HepG2 (cell line): ENCODE data around the gene BCO1. TPM values are rescaled to one million over a fixed set of nuclear protein-coding genes. Genes with fewer than 3 reads are reported as not detected.

Source experiments
- ATAC-seq: fragments of 200-7000 bp; cut with Tn5 transposase; 3 replicates; pipeline ENCODE4 v1.9.1; 2020; ENCODE audit warnings: mild to moderate bottlenecking, moderate library complexity
- BruUV-seq: library from RNA; stranded (reverse); fragments of 400-500 nt; replicated peaks from 2 replicates; lab custom pipeline; 2021; lab: Mats Ljungman, UMichigan
- CTCF ChIA-PET: fragments of 300-600 bp; formaldehyde crosslinking; extraction: SDS; loops from one replicate; lab custom pipeline; 2021; ENCODE audit warnings: low total read pairs, inconsistent platforms, low intra/inter-chr PET ratio; lab: Yijun Ruan, JAX
- POLR2A ChIA-PET: fragments of 350-600 bp; sonication (Branson Sonifier 250); formaldehyde crosslinking; loops from one replicate; lab custom pipeline; 2020; ENCODE audit warnings: antibody characterized with exemption, inconsistent platforms; lab: Yijun Ruan, JAX
- DNase-seq: peaks from one replicate; pipeline ENCODE4 v3.0.0-alpha.2; 2015; ENCODE audit warnings: low spot score
- FAIRE-seq: peaks from 3 replicates; lab custom pipeline; 2011; peaks lifted over from hg19 to GRCh38; lab: Jason Lieb, UNC
- H2AFZ ChIP-seq: one replicate; pipeline ENCODE4 v1.6.1; 2011; ENCODE audit warnings: low read length, inconsistent platforms
- H3K27ac ChIP-seq: fragments of 300-600 bp; 3 replicates; pipeline ENCODE4 v1.8.0; 2011; ENCODE audit warnings: mixed run types, mild to moderate bottlenecking, mixed read lengths, low read length, inconsistent platforms; ENCODE audit not compliant: insufficient read depth; ENCODE audit errors: extremely low read length
- H3K27me3 ChIP-seq, 2 experiments: fragments of 200-600 bp in 1 of 2; 2 replicates in 1 of 2; 3 replicates in 1 of 2; pipeline versions ENCODE4 v1.6.0 to v1.8.0; 2011; ENCODE audit warnings: low read length in 2 of 2, mild to moderate bottlenecking in 2 of 2, moderate library complexity in 2 of 2, inconsistent platforms in 1 of 2; ENCODE audit not compliant: insufficient read depth in 2 of 2, control insufficient read depth in 1 of 2
- H3K36me3 ChIP-seq, 2 experiments: fragments of 200-600 bp in 1 of 2; replicated peaks in 1 of 2; 2 replicates in 1 of 2; 3 replicates in 1 of 2; pipeline versions ENCODE4 v1.5.1 to v1.8.0; 2011; ENCODE audit warnings: low read length in 2 of 2, inconsistent platforms in 1 of 2; ENCODE audit not compliant: insufficient read depth in 2 of 2, control insufficient read depth in 1 of 2
- H3K4me1 ChIP-seq: 2 replicates; pipeline ENCODE4 v1.5.1; 2012; ENCODE audit warnings: low read length, inconsistent platforms; ENCODE audit not compliant: insufficient read depth
- H3K4me2 ChIP-seq: 2 replicates; pipeline ENCODE4 v1.6.0; 2011; ENCODE audit warnings: low read depth, low read length, inconsistent platforms
- H3K4me3 ChIP-seq, 3 experiments: fragments of 200-600 bp in 1 of 3; sonication (generic), shearing (Covaris generic) in 1 of 3; replicated peaks in 1 of 3; 2 replicates each; pipeline ENCODE4 v1.5.1; 2011 to 2016; ENCODE audit warnings: low read length in 3 of 3, inconsistent platforms in 2 of 3, low read depth in 2 of 3, mild to moderate bottlenecking in 2 of 3, control low read depth in 1 of 3, mixed read lengths in 1 of 3; ENCODE audit not compliant: insufficient read depth in 1 of 3
- H3K79me2 ChIP-seq: one replicate; pipeline ENCODE4 v1.6.1; 2011; ENCODE audit warnings: low read length, inconsistent platforms; ENCODE audit not compliant: insufficient read depth
- H3K9ac ChIP-seq: 2 replicates; pipeline ENCODE4 v1.6.0; 2011; ENCODE audit warnings: mild to moderate bottlenecking, low read depth, low read length, inconsistent platforms; ENCODE audit not compliant: insufficient read depth
- H3K9me3 ChIP-seq: 2 replicates; pipeline ENCODE4 v1.5.1; 2012; ENCODE audit warnings: mild to moderate bottlenecking, low read length
- H4K20me1 ChIP-seq: 2 replicates; pipeline ENCODE4 v1.6.0; 2011; ENCODE audit warnings: inconsistent platforms, mild to moderate bottlenecking, low read length, moderate library complexity; ENCODE audit not compliant: insufficient read depth
- GFI1 ChIP-seq: sonication (generic); formaldehyde crosslinking; IDR thresholded peaks from 2 replicates; pipeline ENCODE4 v1.5.0; 2020; ENCODE audit warnings: missing genetic modification reagents, mild to moderate bottlenecking, borderline replicate concordance
- GZF1 ChIP-seq: sonication (generic); formaldehyde crosslinking; IDR thresholded peaks from 2 replicates; pipeline ENCODE4 v1.5.1; 2020; ENCODE audit warnings: mild to moderate bottlenecking, missing genetic modification reagents
- HCFC1 ChIP-seq: fragments of 150-350 bp; IDR thresholded peaks from 2 replicates; pipeline ENCODE4 v1.6.1; 2014; ENCODE audit warnings: low read depth, low read length
- ISX ChIP-seq: sonication (generic); formaldehyde crosslinking; conservative IDR thresholded peaks from 2 replicates; pipeline ENCODE4 v1.5.0; 2020; ENCODE audit warnings: missing genetic modification reagents
- KAT7 ChIP-seq: IDR thresholded peaks from 2 replicates; pipeline ENCODE4 v1.6.1; 2018; ENCODE audit warnings: borderline replicate concordance, missing compliant biosample characterization
- MXD4 ChIP-seq: IDR thresholded peaks from 2 replicates; pipeline ENCODE4 v1.6.1; 2016; ENCODE audit warnings: mild to moderate bottlenecking, missing biosample characterization, missing genetic modification reagents
- MYNN ChIP-seq: sonication (generic); formaldehyde crosslinking; IDR thresholded peaks from 2 replicates; pipeline ENCODE4 v1.4.0; 2020; ENCODE audit warnings: mild to moderate bottlenecking, low read depth, missing genetic modification reagents
- PRDM15 ChIP-seq: sonication (generic); formaldehyde crosslinking; IDR thresholded peaks from 2 replicates; pipeline ENCODE4 v1.4.0; 2020; ENCODE audit warnings: missing genetic modification reagents
- SAP130 ChIP-seq: IDR thresholded peaks from 2 replicates; pipeline ENCODE4 v1.6.1; 2016; ENCODE audit warnings: low read depth
- ZNF224 ChIP-seq: sonication (generic); formaldehyde crosslinking; IDR thresholded peaks from 2 replicates; pipeline ENCODE4 v1.5.0; 2020; ENCODE audit warnings: mild to moderate bottlenecking, missing genetic modification reagents
- ZNF33A ChIP-seq: sonication (generic); formaldehyde crosslinking; IDR thresholded peaks from 2 replicates; pipeline ENCODE4 v1.5.1; 2020; ENCODE audit warnings: missing genetic modification reagents, mild to moderate bottlenecking, moderate library complexity, borderline replicate concordance
- ZNF816 ChIP-seq: sonication (generic); formaldehyde crosslinking; IDR thresholded peaks from 2 replicates; pipeline ENCODE4 v1.8.0; 2022; ENCODE audit warnings: missing genetic modification reagents, mild to moderate bottlenecking, borderline replicate concordance
- WGBS: methylation state at CpG from one replicate; pipeline ENCODE4 v1.1.6; 2017; ENCODE audit warnings: low lambda C conversion rate; 5-methylcytosine and 5-hydroxymethylcytosine counted together
- in situ Hi-C: cut with HindIII; loops from 2 replicates; pipeline ENCODE4 v1.10.0; 2017; ENCODE audit warnings: low pct_unique_long_range_greater_than_20kb; ENCODE audit not compliant: extremely low pct_ligation_motif_present
- intact Hi-C: fragments of 100-400 bp; cut with micrococcal nuclease; formaldehyde crosslinking; loops from one replicate; pipeline ENCODE4 v1.10.0; 2022; ENCODE audit not compliant: unreplicated experiment
- polyA plus RNA-seq, 8 experiments: library from polyadenylated mRNA; depleted of rRNA in 3 of 8; stranded (reverse) in 7 of 8; unstranded in 1 of 8; fragments of >200 nt; fragmentation: Illumina TruSeq in 4 of 8; extraction: Trizol in 4 of 8; gene quantifications; 2 replicates each; pipeline versions ENCODE4 v1.2.1 to v1.2.3, GENCODE V29; 2011 to 2016; ENCODE audit warnings: low read depth in 4 of 8, missing spikeins in 1 of 8, mixed read lengths in 1 of 8; ENCODE audit not compliant: insufficient read depth in 1 of 8
- total RNA-seq, 5 experiments: library from RNA; depleted of rRNA; stranded (reverse); fragments of >200 nt; fragmentation: Illumina TruSeq; extraction: Trizol; gene quantifications; 2 replicates each; pipeline ENCODE4 v1.2.3, GENCODE V29; 2016; ENCODE audit warnings: low read depth in 1 of 5
- TF ChIP-seq, protein P1 (sequence below): IDR thresholded peaks from 2 replicates; pipeline ENCODE4 v1.6.1; 2012; ENCODE audit warnings: inconsistent platforms
- TF ChIP-seq, protein P2 (sequence below): sonication (generic); formaldehyde crosslinking; IDR thresholded peaks from 2 replicates; pipeline ENCODE4 v1.8.1; 2023; ENCODE audit warnings: mild to moderate bottlenecking, missing genetic modification reagents, borderline replicate concordance
- TF ChIP-seq, protein P3 (sequence below): sonication (generic); formaldehyde crosslinking; IDR thresholded peaks from 2 replicates; pipeline ENCODE4 v1.4.0; 2020; ENCODE audit warnings: missing genetic modification reagents, borderline replicate concordance

The BCO1 gene
- total and polyA plus RNA-seq, 2 of the 13 experiments (the other 11 are each of a cell fraction or from before 2014, with no cell fraction given) = 0.11 TPM; not detected in 1

GRCh38 chr16:81313701-81314602 lies 75.5 kb downstream of the BCO1 start:
- intact Hi-C loops (no loop called here), in situ Hi-C loops (no loop called here)
- H3K4me2 ChIP-seq = peak overlapping the region; percentile 91
- TSS peak; percentile 77 for BruUV-seq
- H2AFZ ChIP-seq = peak overlapping the region; percentile 94
- H3K4me1 ChIP-seq = peaks cover 45% of the 10 kb centered on the region
- H3K4me3 ChIP-seq = peak overlapping the region; percentile 88 to 95 (median 93)
- 1% methylated on average over 16 of the region's 16 CpGs for WGBS
- H3K36me3 ChIP-seq = no peaks in the 10 kb centered on the region; a peak in 2 of 5 replicates
- ATAC-seq (peak; percentile 53), DNase-seq (peak; percentile 65), FAIRE-seq (no peak)
- H3K27me3 ChIP-seq = no peaks in the 10 kb centered on the region; a peak in 1 of 5 replicates
- H3K9me3 ChIP-seq = no peaks in the 10 kb centered on the region
- no peaks in the 10 kb centered on the region; the same call in 1 of the 2 replicates for H4K20me1 ChIP-seq
- POLR2A ChIA-PET = interaction anchor here (0.5 to 1.4 kb wide), 6 partner anchors 9 to 683 kb away, joined by 3 to 4 read pairs (median 3); partner anchors contain the start of genes CENPN and CMC2
- H3K79me2 ChIP-seq = peaks cover 40% of the 10 kb centered on the region
- peak overlapping the region; percentile 80 for H3K27ac ChIP-seq
- CTCF ChIA-PET = no interaction called here
- peak overlapping the region; percentile 87 for H3K9ac ChIP-seq
- TF ChIP-seq HCFC1 = no peak
- TF ChIP-seq, protein P1, sequence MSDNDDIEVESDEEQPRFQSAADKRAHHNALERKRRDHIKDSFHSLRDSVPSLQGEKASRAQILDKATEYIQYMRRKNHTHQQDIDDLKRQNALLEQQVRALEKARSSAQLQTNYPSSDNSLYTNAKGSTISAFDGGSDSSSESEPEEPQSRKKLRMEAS = peak; percentile 44; the same call in 1 of the 2 replicates
- TF ChIP-seq ZNF816 (CRISPR knock-in tag) = 0 out of 2 replicates have a peak, but pooled peaks have one; percentile 5
- peak; percentile 91 for TF ChIP-seq GZF1
- TF ChIP-seq ZNF224 (CRISPR knock-in tag) = peak; percentile 94; the same call in 1 of the 2 replicates
- 0 out of 2 replicates have a peak, but pooled peaks have one; percentile 10 for TF ChIP-seq KAT7 (CRISPR knock-in tag)
- TF ChIP-seq GFI1 (CRISPR knock-in tag) = 0 out of 2 replicates have a peak, but pooled peaks have one; percentile 13
- 0 out of 2 replicates have a peak, but pooled peaks have one; percentile 31 for TF ChIP-seq MYNN (CRISPR knock-in tag)
- TF ChIP-seq, protein P2, sequence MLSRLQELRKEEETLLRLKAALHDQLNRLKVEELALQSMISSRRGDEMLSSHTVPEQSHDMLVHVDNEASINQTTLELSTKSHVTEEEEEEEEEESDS = no peak
- TF ChIP-seq ZNF33A = 0 out of 2 replicates have a peak, but pooled peaks have one; percentile 28
- TF ChIP-seq SAP130 (CRISPR knock-in tag) = 0 out of 2 replicates have a peak, but pooled peaks have one; percentile 14
- TF ChIP-seq ISX = 0 out of 2 replicates have a peak, but pooled peaks have one; percentile 14
- 0 out of 2 replicates have a peak, but pooled peaks have one; percentile 19 for TF ChIP-seq PRDM15 (CRISPR knock-in tag)
- TF ChIP-seq, protein P3, sequence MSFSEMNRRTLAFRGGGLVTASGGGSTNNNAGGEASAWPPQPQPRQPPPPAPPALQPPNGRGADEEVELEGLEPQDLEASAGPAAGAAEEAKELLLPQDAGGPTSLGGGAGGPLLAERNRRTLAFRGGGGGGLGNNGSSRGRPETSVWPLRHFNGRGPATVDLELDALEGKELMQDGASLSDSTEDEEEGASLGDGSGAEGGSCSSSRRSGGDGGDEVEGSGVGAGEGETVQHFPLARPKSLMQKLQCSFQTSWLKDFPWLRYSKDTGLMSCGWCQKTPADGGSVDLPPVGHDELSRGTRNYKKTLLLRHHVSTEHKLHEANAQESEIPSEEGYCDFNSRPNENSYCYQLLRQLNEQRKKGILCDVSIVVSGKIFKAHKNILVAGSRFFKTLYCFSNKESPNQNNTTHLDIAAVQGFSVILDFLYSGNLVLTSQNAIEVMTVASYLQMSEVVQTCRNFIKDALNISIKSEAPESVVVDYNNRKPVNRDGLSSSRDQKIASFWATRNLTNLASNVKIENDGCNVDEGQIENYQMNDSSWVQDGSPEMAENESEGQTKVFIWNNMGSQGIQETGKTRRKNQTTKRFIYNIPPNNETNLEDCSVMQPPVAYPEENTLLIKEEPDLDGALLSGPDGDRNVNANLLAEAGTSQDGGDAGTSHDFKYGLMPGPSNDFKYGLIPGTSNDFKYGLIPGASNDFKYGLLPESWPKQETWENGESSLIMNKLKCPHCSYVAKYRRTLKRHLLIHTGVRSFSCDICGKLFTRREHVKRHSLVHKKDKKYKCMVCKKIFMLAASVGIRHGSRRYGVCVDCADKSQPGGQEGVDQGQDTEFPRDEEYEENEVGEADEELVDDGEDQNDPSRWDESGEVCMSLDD (CRISPR knock-in tag) = 0 out of 2 replicates have a peak, but pooled peaks have one; percentile 24
- TF ChIP-seq MXD4 (CRISPR knock-in tag) = 0 out of 2 replicates have a peak, but pooled peaks have one; percentile 29
